ENCODE measurements around the gene CSTF1. TPM values are rescaled to one million over a fixed set of nuclear protein-coding genes. Genes with fewer than 3 reads are reported as not detected.
A peak's percentile ranks its signal among the peaks of the same experiment; 100 is the strongest.

CSTF1 gene
- total RNA-seq (ENCODE audit: insufficient read depth, low replicate concordance): 14.7 TPM

GRCh38 chr20:56392132-56392880, at the start of gene CSTF1, which contains the start of gene AURKA:
TSS of gene CSTF1 (plus strand) at chr20:56392645. CDS start at chr20:56395553, 2,908 bp downstream.
TSS of gene AURKA (minus strand) at chr20:56392215. CDS start at chr20:56388197, 4,018 bp downstream.
- peak; percentile 100 for DNase-seq (ENCODE audit: low spot score)

- DNase-seq (ENCODE audit: low spot score): no peak
Observed at GRCh38 chr20:56342783-56343182, 49.7 kb upstream of the CSTF1 start.

DNA sequence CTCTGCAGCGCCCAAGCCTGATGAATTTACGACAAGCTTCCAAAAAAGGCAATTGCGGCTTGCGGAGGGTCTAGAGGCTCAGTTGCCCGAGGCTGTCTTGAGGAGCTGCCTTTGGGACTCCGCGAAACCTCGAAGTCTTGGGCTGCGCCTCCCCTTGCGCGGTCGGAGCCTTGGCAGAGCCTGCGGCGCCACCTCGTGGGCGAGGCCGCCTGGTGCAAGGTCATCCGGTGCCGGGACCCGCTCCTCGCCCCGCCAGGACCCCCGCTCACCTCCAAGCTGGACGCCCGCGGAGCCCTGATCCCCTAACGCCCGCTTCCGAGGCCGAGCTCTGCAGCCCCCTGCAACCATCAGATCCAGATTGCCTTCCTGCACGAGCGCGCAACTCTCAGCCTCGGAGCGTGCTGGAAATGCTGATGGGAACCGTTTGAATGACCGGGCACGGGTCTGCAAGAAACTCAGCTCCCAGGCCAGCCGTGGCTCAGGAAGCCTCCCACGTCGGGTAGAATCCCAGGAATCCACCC, 48.5 kb upstream of the CSTF1 start:
- DNase-seq (ENCODE audit: low spot score): peak; percentile 43

- no peak for DNase-seq (ENCODE audit: low spot score)
Observed at GRCh38 chr20:56345911-56346310, 46.5 kb upstream of the CSTF1 start.

GRCh38 chr20:56347628-56348304, 44.7 kb upstream of the CSTF1 start:
- DNase-seq (ENCODE audit: low spot score): no peak

GRCh38 chr20:56348305-56348693, 44.1 kb upstream of the CSTF1 start:
- DNase-seq (ENCODE audit: low spot score): peak; percentile 84

DNA sequence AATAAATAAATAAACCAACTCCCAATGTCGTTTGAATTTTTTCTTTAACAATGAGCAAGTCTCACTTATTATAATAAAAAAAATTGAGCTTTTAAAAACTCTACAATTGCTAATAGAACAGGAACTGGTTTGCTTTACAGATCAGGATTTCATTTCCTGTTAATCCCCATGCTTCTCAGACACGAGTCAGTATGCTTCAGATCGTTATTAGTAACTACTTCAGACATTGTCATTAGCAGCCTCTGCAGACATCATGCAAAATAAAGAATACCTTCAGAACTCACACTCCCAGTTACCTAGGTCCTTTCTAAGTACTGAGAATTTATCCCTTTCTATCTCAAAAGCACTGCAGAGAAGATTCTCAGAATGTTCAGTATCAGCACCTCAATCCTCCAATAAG, 43.7 kb upstream of the CSTF1 start:
- DNase-seq (ENCODE audit: low spot score): no peak

DNA sequence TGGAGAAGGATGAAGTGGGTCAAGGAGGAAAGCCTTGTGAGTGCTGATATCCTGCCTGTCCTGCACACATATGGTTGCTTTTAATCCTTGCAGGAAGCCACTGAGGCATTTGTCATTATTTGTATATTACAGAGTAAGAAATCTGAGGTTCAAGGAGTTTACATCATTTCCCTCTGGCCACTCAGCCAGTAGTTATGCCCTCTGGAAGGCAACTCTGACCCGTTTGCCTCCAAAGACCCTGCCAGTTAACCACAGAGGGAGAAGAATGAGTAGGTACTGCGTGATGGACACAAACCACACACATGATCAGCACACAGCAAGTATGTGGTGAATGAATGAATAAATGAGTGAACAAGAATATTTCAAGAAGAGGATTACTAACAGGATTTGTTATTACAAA, 41.6 kb upstream of the CSTF1 start:
- DNase-seq (ENCODE audit: low spot score): no peak

DNA sequence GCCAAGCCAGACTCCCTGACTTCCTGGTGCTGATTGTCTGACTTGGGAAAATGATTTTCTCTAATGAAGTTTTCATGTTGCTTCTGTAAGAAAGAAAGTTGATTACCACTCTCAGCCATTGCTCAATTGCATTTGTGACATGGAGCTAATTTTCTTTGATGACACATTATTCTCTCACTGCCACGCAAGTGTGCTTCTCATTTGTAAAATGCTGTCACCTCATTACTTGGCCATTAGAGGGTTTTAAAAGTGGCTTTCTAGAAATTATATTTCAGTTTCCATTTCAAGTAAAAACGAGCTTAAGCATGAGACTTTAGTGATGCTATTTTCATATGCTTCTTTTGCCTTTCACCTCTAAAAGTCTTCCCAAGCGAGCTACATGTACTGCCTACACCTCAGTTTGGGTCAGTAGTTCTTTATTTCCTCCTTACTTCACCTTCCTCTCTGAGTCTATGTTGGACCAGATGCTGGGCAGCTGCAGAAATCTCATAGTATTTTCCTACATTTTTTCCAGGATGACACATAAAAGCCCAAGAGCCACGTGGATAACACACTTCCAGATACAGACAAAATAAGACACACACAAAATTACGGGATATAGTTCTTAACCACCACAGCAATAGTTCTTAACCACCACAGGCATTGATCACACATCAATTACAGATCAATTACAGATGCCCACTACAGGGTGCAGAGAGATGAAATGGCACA, 39.9 kb upstream of the CSTF1 start:
- DNase-seq (ENCODE audit: low spot score): peak; percentile 71

DNA sequence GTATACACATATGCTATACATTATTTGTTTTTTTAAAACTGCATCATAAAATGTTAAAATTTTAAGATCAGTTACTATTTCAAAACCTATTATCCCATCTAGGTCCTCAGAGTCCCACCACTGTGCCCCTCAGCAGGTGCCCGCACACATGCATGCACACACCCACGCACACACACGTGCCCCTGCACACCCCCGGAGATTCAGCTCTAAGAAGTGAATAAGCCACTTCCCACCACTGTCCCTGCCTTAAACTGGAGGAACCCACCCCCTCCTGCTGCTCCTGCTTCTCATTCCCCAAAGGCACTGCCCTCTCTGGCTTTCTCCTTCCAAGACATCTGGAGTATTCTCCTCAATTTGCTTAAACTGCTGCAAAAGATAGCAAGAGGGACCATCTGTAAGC, 39.1 kb upstream of the CSTF1 start:
- DNase-seq (ENCODE audit: low spot score): peak; percentile 20

DNA sequence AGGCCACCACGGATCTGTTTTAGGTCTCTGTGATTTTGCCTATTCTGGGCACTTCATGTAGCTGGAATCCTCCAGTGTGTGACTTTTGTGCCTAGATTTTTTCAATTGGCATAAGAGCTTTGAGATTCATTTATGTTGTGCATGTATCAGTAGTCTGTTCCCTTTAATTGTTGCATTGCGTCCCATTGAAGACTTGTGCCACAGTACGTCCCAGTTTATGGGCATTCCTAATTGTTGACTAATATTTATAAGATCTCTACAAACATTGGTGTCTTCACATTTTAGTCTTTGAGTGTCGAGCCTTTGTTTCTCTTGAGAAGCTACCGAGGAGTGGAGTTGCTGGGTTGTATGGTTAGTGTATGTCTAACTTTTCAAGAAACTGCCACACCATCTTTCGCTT, 34.4 kb upstream of the CSTF1 start:
- DNase-seq (ENCODE audit: low spot score): no peak

- peak; percentile 92 for DNase-seq (ENCODE audit: low spot score)
Observed at GRCh38 chr20:56358600-56359211, 33.7 kb upstream of the CSTF1 start, which contains the start of gene FAM210B. TSS of gene FAM210B (plus strand) at chr20:56358974. CDS start at chr20:56359006, 32 bp downstream.

GRCh38 chr20:56359212-56360132, 33.0 kb upstream of the CSTF1 start:
- DNase-seq (ENCODE audit: low spot score): peak; percentile 85

DNA sequence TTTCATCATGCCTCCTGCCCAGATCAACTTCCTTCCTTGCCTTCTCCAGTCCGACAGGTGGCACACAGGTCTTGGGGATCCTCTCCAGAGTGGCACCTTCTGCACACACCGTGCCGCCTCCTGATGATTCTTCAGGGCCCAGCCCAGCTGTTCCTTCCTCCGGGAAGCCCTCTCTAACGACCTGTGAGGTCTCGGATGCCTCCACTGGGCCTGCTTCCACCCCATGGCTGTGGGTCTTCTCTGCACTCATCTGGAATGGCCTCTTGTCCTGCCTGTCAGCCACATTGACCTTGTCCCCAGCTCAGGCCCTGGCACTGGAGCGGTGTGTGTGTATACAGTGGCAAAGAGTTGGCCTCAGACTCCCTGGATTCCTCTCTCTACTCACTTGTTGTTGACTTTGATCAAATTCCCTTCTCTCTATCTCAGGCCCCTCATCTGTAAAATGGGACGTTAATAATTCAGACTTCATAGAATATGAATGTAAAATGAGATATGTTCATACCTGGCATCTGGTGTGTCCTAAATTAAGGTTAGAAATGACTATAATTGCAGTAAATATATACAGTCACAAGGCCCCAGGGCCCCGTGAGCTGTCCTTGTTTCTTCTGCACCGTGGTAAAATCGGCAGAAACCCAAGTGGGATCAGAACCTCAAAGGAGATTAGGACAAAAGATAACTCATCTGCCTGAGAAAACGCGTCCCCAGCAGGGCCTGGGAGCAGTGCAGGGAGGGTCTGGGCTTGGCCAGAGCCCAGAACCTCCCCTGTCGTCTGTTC, 32.1 kb upstream of the CSTF1 start:
- DNase-seq (ENCODE audit: low spot score): no peak

DNA sequence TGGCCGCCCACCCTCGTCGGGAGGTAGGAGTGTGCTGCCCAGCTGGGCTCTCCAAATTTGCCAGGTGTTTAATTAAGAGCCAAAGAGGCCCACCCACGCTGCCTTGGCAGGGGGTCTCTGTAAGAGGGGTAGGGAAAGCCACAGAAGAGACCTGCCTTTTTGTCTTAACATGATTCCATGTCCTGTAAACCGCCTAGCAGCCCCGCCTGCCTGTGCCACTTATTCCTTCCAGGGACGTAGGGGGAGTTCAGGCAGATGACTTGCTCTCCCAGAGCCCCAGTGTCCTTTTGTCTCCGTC, 31.6 kb upstream of the CSTF1 start:
- no peak for DNase-seq (ENCODE audit: low spot score)

- DNase-seq (ENCODE audit: low spot score): no peak
Observed at GRCh38 chr20:56361900-56362299, 30.5 kb upstream of the CSTF1 start.

DNA sequence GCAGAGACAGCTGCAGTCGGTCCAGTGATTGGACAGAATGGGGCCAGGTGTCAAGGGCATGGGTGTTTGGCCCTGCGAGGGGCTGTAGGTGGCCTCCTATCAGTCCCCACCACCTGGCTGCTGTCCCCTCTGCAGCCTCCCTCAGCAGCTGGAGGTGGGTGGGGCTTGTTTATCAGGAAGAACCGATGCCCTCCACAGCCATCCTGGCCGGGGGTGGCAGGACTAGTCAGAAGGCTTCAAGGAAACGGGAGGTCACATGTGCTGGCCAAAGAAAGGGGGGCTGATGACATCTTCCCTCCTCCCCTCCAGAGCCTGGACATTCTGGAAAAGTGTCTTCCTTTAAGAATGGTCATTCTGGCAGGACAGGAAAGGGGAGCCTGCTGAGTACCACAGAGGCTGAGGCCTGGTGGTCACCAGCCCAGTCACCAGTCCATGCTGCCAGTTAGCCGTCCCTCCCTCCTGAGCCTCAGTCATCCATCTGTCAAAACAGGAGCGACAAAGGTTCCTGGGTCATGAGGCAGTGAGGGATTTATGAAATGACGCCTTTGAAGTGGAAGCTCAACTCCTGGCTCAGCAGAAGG, 29.5 kb upstream of the CSTF1 start:
- no peak for DNase-seq (ENCODE audit: low spot score)

DNA sequence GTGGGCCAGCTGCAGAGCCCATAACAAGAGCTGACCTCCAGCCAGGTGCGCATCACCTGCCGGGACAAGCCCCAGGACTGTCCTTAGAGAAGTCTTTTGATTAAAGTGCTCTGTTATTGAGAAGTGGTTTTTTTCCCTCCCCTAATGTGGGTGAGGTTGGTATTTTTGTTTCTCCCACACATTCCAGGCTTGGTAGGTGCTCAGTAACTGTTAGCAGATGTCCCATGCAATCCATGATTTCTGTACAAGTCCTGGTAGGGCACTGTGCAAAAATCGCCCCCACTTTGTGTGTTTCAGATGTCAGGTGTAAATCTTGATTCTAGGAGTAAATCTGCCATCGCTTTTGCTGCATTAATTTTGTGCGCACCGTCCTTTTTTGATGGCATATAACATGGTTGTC, 29.0 kb upstream of the CSTF1 start:
- no peak for DNase-seq (ENCODE audit: low spot score)

DNA sequence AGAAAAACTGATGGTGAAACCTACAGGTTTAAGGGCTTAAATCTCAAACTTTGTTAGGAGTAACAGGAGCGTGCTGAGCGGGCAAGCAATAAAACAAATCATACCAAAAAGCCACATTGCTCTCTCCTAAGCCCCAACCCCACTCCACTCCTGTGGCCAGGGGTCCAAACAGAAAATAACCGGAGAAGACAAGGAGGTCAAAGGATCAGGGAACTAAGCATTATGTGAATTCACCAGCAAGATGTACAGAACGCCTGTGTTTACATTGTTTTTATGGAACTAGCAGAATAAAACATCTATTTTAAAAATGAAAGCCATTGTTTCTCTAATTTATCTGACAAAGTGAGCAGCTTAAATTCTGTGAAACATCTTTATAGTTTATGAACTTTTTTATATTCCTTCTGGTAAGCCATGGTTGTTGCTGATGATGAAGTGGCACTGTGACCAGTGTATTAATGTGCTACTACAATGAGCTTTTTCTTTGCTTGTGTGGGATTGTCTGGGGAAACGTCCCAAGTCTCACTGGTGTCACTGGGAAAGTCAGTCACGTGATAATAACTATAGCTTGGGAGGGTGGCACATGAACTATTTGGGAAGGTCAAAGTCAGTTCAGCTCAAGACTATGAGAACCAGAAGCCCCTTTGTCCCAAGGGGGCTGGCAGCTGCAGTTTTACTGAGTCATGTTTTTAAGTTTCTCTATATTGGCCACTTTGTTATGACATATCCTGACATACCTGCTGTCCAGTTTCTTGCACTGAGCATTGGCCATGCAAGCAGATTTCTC, 23.9 kb upstream of the CSTF1 start:
- no peak for DNase-seq (ENCODE audit: low spot score)

All from umbilical cord (tissue), 2 donors.